PC-9 (cell line): Measurements from ENCODE around the gene PLEKHG4B. TPM values are rescaled to one million over a fixed set of nuclear protein-coding genes. Genes with fewer than 3 reads are reported as not detected.
"Not testable (repeated sequence)": the region's sequence is repeated elsewhere in the genome, so short reads cannot be mapped to it uniquely, and the experiment has no call there.

Experiments used
- BruUV-seq: library from RNA; stranded (reverse); fragments of 400-500 nt; replicated peaks from 2 replicates; lab custom pipeline; 2021; lab: Mats Ljungman, UMichigan
- CTCF ChIA-PET: fragments of 300-600 bp; sonication (Branson Sonifier 250); formaldehyde crosslinking; loops from one replicate; lab custom pipeline; 2022; ENCODE audit warnings: antibody characterized with exemption; lab: Charles Lee
- POLR2A ChIA-PET: fragments of 300-600 bp; sonication (Branson Sonifier 250); formaldehyde crosslinking; loops from one replicate; lab custom pipeline; 2022; ENCODE audit warnings: antibody characterized with exemption; ENCODE audit not compliant: unreplicated experiment; lab: Charles Lee
- DNase-seq, 2 experiments: peaks; one replicate each; pipeline versions ENCODE4 v3.0.0 to v3.0.0-alpha.2; 2015 to 2022; ENCODE audit warnings: mixed read lengths in 1 of 2
- H2AFZ ChIP-seq: fragments of 200-600 bp; sonication (generic); 2 replicates; pipeline ENCODE4 v1.8.1; 2017; ENCODE audit warnings: antibody characterized with exemption
- H3F3A ChIP-seq: fragments of 200-600 bp; sonication (generic); 2 replicates; pipeline ENCODE4 v1.8.1; 2017; ENCODE audit warnings: antibody characterized with exemption, mild to moderate bottlenecking, low read depth; ENCODE audit not compliant: insufficient read depth
- H3K27ac ChIP-seq: fragments of 200-600 bp; sonication (generic); 2 replicates; pipeline ENCODE4 v1.6.1; 2016; ENCODE audit warnings: mixed run types
- H3K27me3 ChIP-seq: fragments of 200-600 bp; sonication (generic); 2 replicates; pipeline ENCODE4 v1.6.1; 2016; ENCODE audit warnings: low read depth, mixed run types; ENCODE audit not compliant: insufficient read depth
- H3K36me3 ChIP-seq: fragments of 200-600 bp; sonication (generic); 2 replicates; pipeline ENCODE4 v1.6.1; 2016; ENCODE audit warnings: low read depth, mixed run types
- H3K4me1 ChIP-seq: fragments of 200-600 bp; sonication (generic); replicated peaks from 2 replicates; pipeline ENCODE4 v1.6.1; 2016; ENCODE audit warnings: mixed run types; ENCODE audit not compliant: insufficient read depth
- H3K4me2 ChIP-seq: fragments of 200-600 bp; sonication (generic); 2 replicates; pipeline ENCODE4 v1.6.1; 2017; ENCODE audit warnings: mixed run types
- H3K4me3 ChIP-seq: fragments of 200-600 bp; sonication (generic); 2 replicates; pipeline ENCODE4 v1.6.1; 2016; ENCODE audit warnings: mixed run types
- H3K79me2 ChIP-seq: fragments of 200-600 bp; sonication (generic); 2 replicates; pipeline ENCODE4 v1.6.1; 2017; ENCODE audit warnings: low read depth, mixed run types
- H3K9me2 ChIP-seq: fragments of 200-600 bp; sonication (generic); 2 replicates; pipeline ENCODE4 v1.8.1; 2017; ENCODE audit warnings: mild to moderate bottlenecking; ENCODE audit not compliant: insufficient read depth
- H3K9me3 ChIP-seq: fragments of 200-600 bp; sonication (generic); 2 replicates; pipeline ENCODE4 v1.8.1; 2016; ENCODE audit warnings: low read depth; ENCODE audit not compliant: insufficient read depth
- H4K20me1 ChIP-seq: fragments of 200-600 bp; sonication (generic); 2 replicates; pipeline ENCODE4 v1.8.1; 2017; ENCODE audit not compliant: insufficient read depth
- CTCF ChIP-seq: fragments of 200-600 bp; sonication (generic); conservative IDR thresholded peaks from 2 replicates; pipeline ENCODE4 v1.6.1; 2017; ENCODE audit warnings: mixed run types, antibody characterized with exemption, mild to moderate bottlenecking, moderate library complexity
- EZH2 ChIP-seq: fragments of 200-600 bp; sonication (generic); IDR thresholded peaks from 2 replicates; pipeline ENCODE4 v1.8.0; 2017; ENCODE audit warnings: antibody characterized with exemption, low read depth
- intact Hi-C: fragments of 100-400 bp; cut with micrococcal nuclease; formaldehyde crosslinking; loops from one replicate; pipeline ENCODE4 v1.10.0; 2022; ENCODE audit not compliant: unreplicated experiment
- total RNA-seq: library from RNA; stranded (reverse); gene quantifications from 2 replicates; pipeline ENCODE4 v1.2.3, GENCODE V29; 2021

The PLEKHG4B gene
- total RNA-seq, 1 experiment from 2014 or later, result not detected

DNA sequence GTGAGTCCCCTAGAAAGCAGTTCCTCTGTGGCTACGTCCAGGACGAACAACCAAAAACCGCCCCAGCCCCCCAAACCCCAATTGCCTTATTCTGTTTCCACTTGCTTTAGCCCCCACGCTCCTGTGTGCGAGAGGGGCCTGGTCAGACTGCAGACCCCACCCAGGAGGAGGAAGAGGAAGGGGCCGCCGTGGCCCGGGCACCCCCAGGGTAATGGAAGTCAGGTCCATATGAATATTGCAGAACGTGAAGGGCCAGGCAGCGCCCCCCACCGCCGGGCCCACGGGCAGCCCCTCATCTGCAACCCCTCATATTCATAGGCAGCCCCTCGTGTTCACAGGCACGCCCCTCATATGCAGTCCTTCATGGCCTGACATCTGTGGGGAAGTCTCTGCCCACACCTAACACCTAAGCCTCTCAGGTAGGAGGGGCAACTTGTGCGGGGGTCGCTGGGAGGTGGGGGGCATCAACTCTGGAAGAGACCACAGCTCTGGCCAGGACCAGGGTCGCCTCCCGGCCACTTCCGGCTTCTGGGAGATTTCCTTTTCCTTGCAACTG lies 37.7 kb upstream of the PLEKHG4B start:
- Histone ChIP-seq H3K27ac (no peak overlapping the region), H3K4me3 (no peak overlapping the region), H3K9me3 (no peaks in the 10 kb centered on the region), H3K4me2 (no peak overlapping the region), H3K79me2 (no peaks in the 10 kb centered on the region), H3K36me3 (no peaks in the 10 kb centered on the region), H3K4me1 (no peaks in the 10 kb centered on the region), H2AFZ (no peak overlapping the region), H3K27me3 (peaks cover 4% of the 10 kb centered on the region; the same call in 1 of the 2 replicates), H3F3A (no peaks in the 10 kb centered on the region), H4K20me1 (0 out of 2 replicates have a peak, but pooled peaks cover 3% of the 10 kb centered on the region), H3K9me2 (no peaks in the 10 kb centered on the region)
- intact Hi-C loops, result no loop called here
- POLR2A ChIA-PET, result no interaction called here
- TF ChIP-seq EZH2 (no peak), CTCF (no peak)
- DNase-seq, result no peak
- BruUV-seq, result no TSS peak
- CTCF ChIA-PET, result interaction anchor here (0.6 kb wide), 1 partner anchor 404 kb away, joined by 3 read pairs; no protein-coding TSS in a partner anchor

- no peak for TF ChIP-seq CTCF
- Histone ChIP-seq H3K27ac (no peak overlapping the region), H3K79me2 (no peaks in the 10 kb centered on the region), H3K27me3 (peaks cover 4% of the 10 kb centered on the region; the same call in 1 of the 2 replicates), H3K9me3 (no peaks in the 10 kb centered on the region), H3K4me2 (no peak overlapping the region), H4K20me1 (0 out of 2 replicates have a peak, but pooled peaks cover 3% of the 10 kb centered on the region), H3K4me3 (no peak overlapping the region), H3K9me2 (no peaks in the 10 kb centered on the region), H3K36me3 (no peaks in the 10 kb centered on the region), H3F3A (no peaks in the 10 kb centered on the region), H3K4me1 (no peaks in the 10 kb centered on the region), H2AFZ (no peak overlapping the region)
- no TSS peak for BruUV-seq
- ChIA-PET CTCF (no interaction called here), POLR2A (no interaction called here)
- DNase-seq, result no peak
- intact Hi-C loops, result no loop called here
Observed at GRCh38 chr5:54876-55569, 36.9 kb upstream of the PLEKHG4B start.

DNA sequence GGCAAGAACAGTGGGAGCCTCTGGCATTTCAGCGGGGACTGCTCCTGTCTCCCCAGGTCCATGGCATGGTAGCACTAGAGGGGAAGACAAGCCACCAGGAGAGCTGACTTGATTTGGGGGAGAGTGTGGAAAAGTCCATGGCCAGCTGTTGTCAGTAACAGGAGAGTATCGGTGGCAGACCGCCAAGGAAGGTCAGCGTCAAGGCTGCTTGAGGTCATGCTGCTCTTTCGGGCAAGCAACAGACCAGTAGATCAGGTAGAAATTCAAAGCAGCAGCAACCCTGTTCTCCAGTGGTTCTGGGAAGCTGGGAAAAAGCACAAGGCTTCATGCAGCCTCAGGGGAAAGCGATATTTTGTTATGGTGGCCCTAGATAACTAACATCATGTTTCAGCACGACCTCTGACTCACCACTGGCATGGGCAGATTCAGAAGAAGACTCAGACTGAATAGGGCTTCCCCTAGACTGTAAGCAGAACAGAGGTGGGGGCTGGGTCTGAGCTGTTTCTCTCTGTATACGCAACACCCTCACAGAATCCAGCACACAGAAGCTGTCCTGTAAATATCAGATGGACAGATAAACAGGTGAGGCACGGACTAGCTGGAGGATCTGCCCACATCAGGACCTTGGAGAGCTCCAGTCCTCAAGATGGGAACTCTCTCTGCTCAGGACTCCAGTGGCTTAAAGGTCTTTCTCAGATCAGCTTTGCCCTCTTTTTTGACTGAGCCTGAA lies 35.2 kb upstream of the PLEKHG4B start:
- Histone ChIP-seq H3K79me2 (no peaks in the 10 kb centered on the region), H3K9me2 (no peaks in the 10 kb centered on the region), H3K4me2 (no peak overlapping the region), H3K27ac (no peak overlapping the region), H2AFZ (no peak overlapping the region), H3K4me1 (no peaks in the 10 kb centered on the region), H4K20me1 (0 out of 2 replicates have a peak, but pooled peaks cover 3% of the 10 kb centered on the region), H3K36me3 (no peaks in the 10 kb centered on the region), H3K4me3 (no peak overlapping the region), H3K9me3 (no peaks in the 10 kb centered on the region), H3K27me3 (peaks cover 4% of the 10 kb centered on the region; the same call in 1 of the 2 replicates), H3F3A (no peaks in the 10 kb centered on the region)
- TF ChIP-seq EZH2 (no peak), CTCF (no peak)
- BruUV-seq, result no TSS peak
- POLR2A ChIA-PET, result no interaction called here
- DNase-seq, result peak; percentile 50 to 57
- intact Hi-C loops, result no loop called here
- CTCF ChIA-PET, result no interaction called here

GRCh38 chr5:60250-60649 lies 31.7 kb upstream of the PLEKHG4B start:
- CTCF ChIA-PET, intact Hi-C loops, POLR2A ChIA-PET, H3K4me3 ChIP-seq, DNase-seq, BruUV-seq, H3K9me2 ChIP-seq, H2AFZ ChIP-seq, H3K9me3 ChIP-seq, H3K36me3 ChIP-seq, H4K20me1 ChIP-seq, H3F3A ChIP-seq, H3K27ac ChIP-seq, H3K4me2 ChIP-seq, H3K79me2 ChIP-seq, H3K4me1 ChIP-seq: not testable (repeated sequence)
- H3K27me3 ChIP-seq, result peaks cover 13% of the 10 kb centered on the region; the same call in 1 of the 2 replicates
